Adipocyte (in vitro differentiated cells): ENCODE results near the gene CLEC16A.

Source experiments
- DNase-seq: peaks from one replicate; pipeline ENCODE4 v3.0.0-alpha.2; 2015; ENCODE audit warnings: low read depth
- H3K27me3 ChIP-seq: replicated peaks from 2 replicates; pipeline ENCODE4 v1.7.0; 2013; ENCODE audit warnings: mild to moderate bottlenecking, low read length, moderate library complexity; ENCODE audit not compliant: control insufficient read depth, insufficient read depth
- H3K36me3 ChIP-seq: 2 replicates; pipeline ENCODE4 v1.7.0; 2013; ENCODE audit warnings: low read length, mild to moderate bottlenecking, moderate library complexity; ENCODE audit not compliant: control insufficient read depth, insufficient read depth, severe bottlenecking
- H3K4me1 ChIP-seq: 2 replicates; pipeline ENCODE4 v1.7.0; 2013; ENCODE audit warnings: mild to moderate bottlenecking, low read length, moderate library complexity; ENCODE audit not compliant: control insufficient read depth, insufficient read depth
- H3K4me3 ChIP-seq: 2 replicates; pipeline ENCODE4 v1.7.0; 2013; ENCODE audit warnings: mild to moderate bottlenecking, low read length, moderate library complexity
- H3K9ac ChIP-seq: 2 replicates; pipeline ENCODE4 v1.7.0; 2013; ENCODE audit warnings: mild to moderate bottlenecking, low read length, moderate library complexity
- H3K9me3 ChIP-seq: 2 replicates; pipeline ENCODE4 v1.7.0; 2013; ENCODE audit warnings: mild to moderate bottlenecking, low read length, moderate library complexity; ENCODE audit not compliant: control insufficient read depth

The CLEC16A gene

GRCh38 chr16:11060364-11060763 lies 116.0 kb downstream of the CLEC16A start:
- Histone ChIP-seq H3K4me3 (no peak overlapping the region), H3K36me3 (peaks cover 19% of the 10 kb centered on the region), H3K27me3 (no peaks in the 10 kb centered on the region), H3K9ac (no peak overlapping the region), H3K4me1 (peaks cover 13% of the 10 kb centered on the region), H3K9me3 (no peaks in the 10 kb centered on the region)
- DNase-seq = no peak

GRCh38 chr16:11060842-11061241 lies 116.5 kb downstream of the CLEC16A start:
- H3K9ac ChIP-seq = no peak overlapping the region
- H3K36me3 ChIP-seq = peaks cover 22% of the 10 kb centered on the region
- DNase-seq = no peak
- H3K9me3 ChIP-seq = no peaks in the 10 kb centered on the region
- H3K27me3 ChIP-seq = no peaks in the 10 kb centered on the region
- peaks cover 13% of the 10 kb centered on the region for H3K4me1 ChIP-seq
- no peak overlapping the region for H3K4me3 ChIP-seq

- H3K4me3 ChIP-seq = no peak overlapping the region
- H3K9ac ChIP-seq = no peak overlapping the region
- H3K4me1 ChIP-seq = peaks cover 6% of the 10 kb centered on the region
- DNase-seq = no peak
- no peaks in the 10 kb centered on the region for H3K27me3 ChIP-seq
- H3K9me3 ChIP-seq = no peaks in the 10 kb centered on the region
- H3K36me3 ChIP-seq = peaks cover 22% of the 10 kb centered on the region
Measured at GRCh38 chr16:11061629-11062270, 117.4 kb downstream of the CLEC16A start.

GRCh38 chr16:11063448-11064201 lies 119.3 kb downstream of the CLEC16A start:
- no peak overlapping the region for H3K9ac ChIP-seq
- DNase-seq = no peak
- H3K27me3 ChIP-seq = no peaks in the 10 kb centered on the region
- H3K9me3 ChIP-seq = no peaks in the 10 kb centered on the region
- H3K4me3 ChIP-seq = no peak overlapping the region
- H3K36me3 ChIP-seq = peaks cover 22% of the 10 kb centered on the region
- H3K4me1 ChIP-seq = peaks cover 4% of the 10 kb centered on the region

- Histone ChIP-seq H3K9ac (no peak overlapping the region), H3K27me3 (no peaks in the 10 kb centered on the region), H3K4me3 (no peak overlapping the region), H3K36me3 (peaks cover 22% of the 10 kb centered on the region), H3K4me1 (peaks cover 4% of the 10 kb centered on the region), H3K9me3 (no peaks in the 10 kb centered on the region)
- no peak for DNase-seq
Measured at GRCh38 chr16:11064202-11064540, 119.8 kb downstream of the CLEC16A start.

- H3K36me3 ChIP-seq = peaks cover 22% of the 10 kb centered on the region
- H3K4me3 ChIP-seq = no peak overlapping the region
- DNase-seq = peak; percentile 29
- H3K9ac ChIP-seq = no peak overlapping the region
- no peaks in the 10 kb centered on the region for H3K9me3 ChIP-seq
- H3K27me3 ChIP-seq = no peaks in the 10 kb centered on the region
- H3K4me1 ChIP-seq = peaks cover 4% of the 10 kb centered on the region
Measured at GRCh38 chr16:11064851-11065250, 120.5 kb downstream of the CLEC16A start.

GRCh38 chr16:11066261-11066870 lies 122.0 kb downstream of the CLEC16A start:
- Histone ChIP-seq H3K9ac (no peak overlapping the region), H3K4me1 (peaks cover 4% of the 10 kb centered on the region), H3K27me3 (no peaks in the 10 kb centered on the region), H3K36me3 (peaks cover 14% of the 10 kb centered on the region), H3K9me3 (no peaks in the 10 kb centered on the region), H3K4me3 (no peak overlapping the region)
- DNase-seq = no peak

GRCh38 chr16:11067266-11067665 lies 122.9 kb downstream of the CLEC16A start:
- Histone ChIP-seq H3K9me3 (no peaks in the 10 kb centered on the region), H3K9ac (no peak overlapping the region), H3K4me1 (peaks cover 4% of the 10 kb centered on the region), H3K4me3 (no peak overlapping the region), H3K27me3 (no peaks in the 10 kb centered on the region), H3K36me3 (peaks cover 8% of the 10 kb centered on the region)
- no peak for DNase-seq

GRCh38 chr16:11067697-11068141 lies 123.4 kb downstream of the CLEC16A start:
- H3K4me1 ChIP-seq = peaks cover 4% of the 10 kb centered on the region
- H3K27me3 ChIP-seq = no peaks in the 10 kb centered on the region
- H3K9me3 ChIP-seq = no peaks in the 10 kb centered on the region
- DNase-seq = no peak
- no peak overlapping the region for H3K9ac ChIP-seq
- no peak overlapping the region for H3K4me3 ChIP-seq
- H3K36me3 ChIP-seq = peaks cover 12% of the 10 kb centered on the region

- H3K4me3 ChIP-seq = no peak overlapping the region
- peaks cover 14% of the 10 kb centered on the region for H3K4me1 ChIP-seq
- no peak for DNase-seq
Measured at GRCh38 chr16:11071829-11072228, 127.5 kb downstream of the CLEC16A start.

GRCh38 chr16:11072420-11073153 lies 128.2 kb downstream of the CLEC16A start:
- peaks cover 20% of the 10 kb centered on the region for H3K4me1 ChIP-seq
- H3K9ac ChIP-seq = no peak overlapping the region
- no peak overlapping the region for H3K4me3 ChIP-seq
- no peaks in the 10 kb centered on the region for H3K27me3 ChIP-seq
- no peaks in the 10 kb centered on the region for H3K9me3 ChIP-seq
- H3K36me3 ChIP-seq = peaks cover 7% of the 10 kb centered on the region
- no peak for DNase-seq

More at GRCh38 chr16:11071829-11072228, 127.5 kb downstream of the CLEC16A start:
- H3K36me3 ChIP-seq = peaks cover 7% of the 10 kb centered on the region
- H3K9me3 ChIP-seq = no peaks in the 10 kb centered on the region
- no peaks in the 10 kb centered on the region for H3K27me3 ChIP-seq
- H3K9ac ChIP-seq = no peak overlapping the region
